H1 (cell line): ENCODE results near the gene CAMTA1. TPM values are rescaled to one million over a fixed set of nuclear protein-coding genes. Genes with fewer than 3 reads are reported as not detected.

Experiments used
- CTCF ChIA-PET: fragments of 300-600 bp; sonication (Branson Sonifier 250); formaldehyde crosslinking; loops from one replicate; lab custom pipeline; 2021; ENCODE audit not compliant: partially characterized antibody; lab: Charles Lee
- POLR2A ChIA-PET: fragments of 300-600 bp; sonication (Branson Sonifier 250); formaldehyde crosslinking; loops from one replicate; lab custom pipeline; 2021; ENCODE audit warnings: inconsistent platforms; ENCODE audit not compliant: partially characterized antibody; lab: Charles Lee
- DNase-seq, 2 experiments: peaks; one replicate each; pipeline versions ENCODE4 v3.0.0 to v3.0.0-alpha.2; 2010 to 2022; ENCODE audit warnings: low spot score in 2 of 2, low read depth in 1 of 2, mixed read lengths in 1 of 2
- FAIRE-seq: peaks from 2 replicates; lab custom pipeline; 2011; peaks lifted over from hg19 to GRCh38; lab: Jason Lieb, UNC
- H2AFZ ChIP-seq: 2 replicates; pipeline ENCODE4 v1.8.1; 2012; ENCODE audit warnings: low read length, inconsistent platforms
- H2AK5ac ChIP-seq: 2 replicates; pipeline ENCODE4 v1.6.1; 2013; ENCODE audit warnings: low read depth, low read length
- H2BK120ac ChIP-seq: replicated peaks from 2 replicates; pipeline ENCODE3; 2013; ENCODE audit warnings: low read depth, low read length, inconsistent platforms
- H2BK12ac ChIP-seq: 2 replicates; pipeline ENCODE4 v1.6.1; 2013; ENCODE audit warnings: low read depth, low read length
- H2BK15ac ChIP-seq: 2 replicates; pipeline ENCODE4 v1.6.1; 2013; ENCODE audit warnings: low read length
- H2BK20ac ChIP-seq: 2 replicates; pipeline ENCODE4 v1.6.1; 2013; ENCODE audit warnings: low read length
- H2BK5ac ChIP-seq: 2 replicates; pipeline ENCODE4 v1.6.1; 2013; ENCODE audit warnings: low read depth, low read length
- H3K14ac ChIP-seq: 2 replicates; pipeline ENCODE4 v1.6.1; 2013; ENCODE audit warnings: inconsistent platforms; ENCODE audit not compliant: insufficient read length
- H3K18ac ChIP-seq: 2 replicates; pipeline ENCODE4 v1.6.1; 2013; ENCODE audit warnings: low read length; ENCODE audit errors: extremely low read depth
- H3K23ac ChIP-seq: 2 replicates; pipeline ENCODE4 v1.6.1; 2013; ENCODE audit warnings: inconsistent platforms; ENCODE audit not compliant: insufficient read length
- H3K23me2 ChIP-seq: 2 replicates; pipeline ENCODE4 v1.6.1; 2013; ENCODE audit warnings: low read depth, low read length
- H3K27ac ChIP-seq: 2 replicates; pipeline ENCODE4 v1.6.1; 2011; ENCODE audit warnings: low read depth, low read length, inconsistent platforms
- H3K27me3 ChIP-seq, 4 experiments: replicated peaks in 1 of 4; 1 replicate in 1 of 4; 2 replicates in 3 of 4; pipeline versions ENCODE4 v1.6.1 to v1.8.1; 2011 to 2013; ENCODE audit warnings: low read length in 3 of 4, mild to moderate bottlenecking in 3 of 4, inconsistent platforms in 2 of 4, mixed read lengths in 2 of 4, moderate library complexity in 1 of 4; ENCODE audit not compliant: control insufficient read depth in 3 of 4, insufficient read depth in 3 of 4; ENCODE audit errors: extremely low read depth in 1 of 4
- H3K36me3 ChIP-seq, 4 experiments: 2 replicates each; pipeline versions ENCODE4 v1.6.1 to v1.8.1; 2011 to 2013; ENCODE audit warnings: mild to moderate bottlenecking in 4 of 4, low read length in 3 of 4, moderate library complexity in 2 of 4, control low read depth in 1 of 4, inconsistent platforms in 1 of 4; ENCODE audit not compliant: insufficient read depth in 4 of 4, control insufficient read depth in 2 of 4
- H3K4ac ChIP-seq: replicated peaks from 2 replicates; pipeline ENCODE3; 2013; ENCODE audit warnings: low read length, low read depth, mixed read lengths, inconsistent platforms; ENCODE audit not compliant: insufficient read length
- H3K4me1 ChIP-seq, 4 experiments: replicated peaks in 1 of 4; 1 replicate in 1 of 4; 2 replicates in 3 of 4; pipeline versions ENCODE4 v1.6.1 to v1.8.1; 2011 to 2013; ENCODE audit warnings: low read length in 3 of 4, inconsistent platforms in 2 of 4, mixed read lengths in 1 of 4; ENCODE audit not compliant: insufficient read depth in 4 of 4, control insufficient read depth in 3 of 4
- H3K4me2 ChIP-seq, 2 experiments: 2 replicates each; pipeline versions ENCODE4 v1.6.1 to v1.8.1; 2011 to 2013; ENCODE audit warnings: low read depth in 2 of 2, low read length in 2 of 2, control low read depth in 1 of 2, inconsistent platforms in 1 of 2, mild to moderate bottlenecking in 1 of 2; ENCODE audit not compliant: insufficient read depth in 1 of 2
- H3K4me3 ChIP-seq, 4 experiments: fragments of 200-600, 300-600 bp in 1 of 4; sonication (generic), shearing (Covaris generic), sonication (Bioruptor Twin) in 1 of 4; 2 replicates each; pipeline versions ENCODE4 v1.5.1 to v1.8.1; 2011 to 2016; ENCODE audit warnings: low read length in 4 of 4, low read depth in 3 of 4, control low read depth in 2 of 4, inconsistent platforms in 2 of 4, mild to moderate bottlenecking in 2 of 4, mixed read lengths in 1 of 4, moderate library complexity in 1 of 4; ENCODE audit not compliant: insufficient read depth in 2 of 4; ENCODE audit errors: extremely low read depth in 1 of 4
- H3K56ac ChIP-seq: replicated peaks from 2 replicates; pipeline ENCODE3; 2013; ENCODE audit warnings: low read depth, mild to moderate bottlenecking, mixed read lengths, low read length, inconsistent platforms; ENCODE audit not compliant: insufficient read length
- H3K79me1 ChIP-seq: 2 replicates; pipeline ENCODE4 v1.6.1; 2013; ENCODE audit warnings: low read depth, low read length, control low read depth
- H3K79me2 ChIP-seq, 2 experiments: 2 replicates each; pipeline versions ENCODE4 v1.6.1 to v1.8.1; 2012 to 2013; ENCODE audit warnings: low read length in 2 of 2, mild to moderate bottlenecking in 2 of 2, inconsistent platforms in 1 of 2; ENCODE audit not compliant: insufficient read depth in 2 of 2, control insufficient read depth in 1 of 2
- H3K9ac ChIP-seq, 4 experiments: replicated peaks in 1 of 4; 1 replicate in 1 of 4; 2 replicates in 3 of 4; pipeline versions ENCODE4 v1.6.1 to v1.8.1; 2011 to 2013; ENCODE audit warnings: low read depth in 3 of 4, low read length in 3 of 4, control low read depth in 2 of 4, mild to moderate bottlenecking in 2 of 4, moderate library complexity in 2 of 4, inconsistent platforms in 1 of 4; ENCODE audit errors: extremely low read depth in 1 of 4
- H3K9me3 ChIP-seq, 2 experiments: 2 replicates each; pipeline versions ENCODE4 v1.6.1 to v1.8.1; 2012 to 2013; ENCODE audit warnings: mild to moderate bottlenecking in 2 of 2, moderate library complexity in 2 of 2, control low read depth in 1 of 2, inconsistent platforms in 1 of 2, low read depth in 1 of 2, low read length in 1 of 2, mixed read lengths in 1 of 2; ENCODE audit not compliant: insufficient read depth in 2 of 2
- H4K20me1 ChIP-seq, 2 experiments: replicated peaks in 1 of 2; 2 replicates each; pipeline versions ENCODE3 to v1.8.1; 2011 to 2013; ENCODE audit warnings: inconsistent platforms in 2 of 2, low read length in 2 of 2, mild to moderate bottlenecking in 1 of 2; ENCODE audit not compliant: insufficient read depth in 2 of 2, control insufficient read depth in 1 of 2
- H4K5ac ChIP-seq: 2 replicates; pipeline ENCODE4 v1.6.1; 2013; ENCODE audit warnings: low read length, low read depth, mixed read lengths, inconsistent platforms; ENCODE audit not compliant: insufficient read length
- H4K8ac ChIP-seq: 2 replicates; pipeline ENCODE4 v1.8.0; 2013; ENCODE audit warnings: mild to moderate bottlenecking, moderate library complexity, low read length, inconsistent platforms; ENCODE audit not compliant: insufficient read depth; ENCODE audit errors: extremely low read depth
- H4K91ac ChIP-seq: replicated peaks from 2 replicates; pipeline ENCODE3; 2013; ENCODE audit warnings: low read length, mixed read lengths, inconsistent platforms; ENCODE audit not compliant: insufficient read length
- ASH2L ChIP-seq: fragments of 200-600, 300-600 bp; sonication (generic); IDR thresholded peaks from one replicate; pipeline ENCODE4 v1.7.1; 2017; ENCODE audit warnings: low read length
- BRCA1 ChIP-seq: IDR thresholded peaks from 2 replicates; pipeline ENCODE4 v1.6.1; 2012; ENCODE audit warnings: low read depth, low read length, improper control_type of control experiment
- CBX8 ChIP-seq: fragments of 300-800, 300-1000 bp; sonication (generic); IDR thresholded peaks from 2 replicates; pipeline ENCODE4 v1.7.1; 2016; ENCODE audit warnings: low read depth, low read length, borderline replicate concordance
- EZH2 ChIP-seq: fragments of 200-600 bp; sonication (generic); IDR thresholded peaks from 2 replicates; pipeline ENCODE4 v1.7.1; 2012; ENCODE audit warnings: low read depth, mild to moderate bottlenecking, moderate library complexity, low read length, inconsistent platforms; ENCODE audit not compliant: severe bottlenecking
- KDM1A ChIP-seq: fragments of 200-600, 300-600 bp; sonication (generic); IDR thresholded peaks from 2 replicates; pipeline ENCODE4 v1.7.1; 2016; ENCODE audit warnings: mild to moderate bottlenecking, low read length, borderline replicate concordance
- MAFK ChIP-seq: IDR thresholded peaks from 2 replicates; pipeline ENCODE4 v1.6.1; 2012; ENCODE audit warnings: low read depth, mild to moderate bottlenecking, improper control_type of control experiment, low read length
- POLR2AphosphoS5 ChIP-seq: IDR thresholded peaks from 2 replicates; pipeline ENCODE4 v1.6.1; 2011; ENCODE audit warnings: low read depth, low read length
- RBBP5 ChIP-seq: IDR thresholded peaks from 2 replicates; pipeline ENCODE4 v1.7.1; 2012; ENCODE audit warnings: low read depth, mild to moderate bottlenecking, inconsistent platforms, low read length, moderate library complexity, borderline replicate concordance
- SRF ChIP-seq: IDR thresholded peaks from 2 replicates; pipeline ENCODE4 v1.6.1; 2011; ENCODE audit warnings: mild to moderate bottlenecking, low read depth, low read length, moderate library complexity
- TBP ChIP-seq: IDR thresholded peaks from 2 replicates; pipeline ENCODE4 v1.6.1; 2011; ENCODE audit warnings: low read depth, low read length, improper control_type of control experiment
- USF2 ChIP-seq: IDR thresholded peaks from 2 replicates; pipeline ENCODE4 v1.6.1; 2011; ENCODE audit warnings: low read length, improper control_type of control experiment
- whole genome bisulfite sequencing, 2 experiments: shearing (Covaris generic) in 1 of 2; methylation state at CpG; one replicate each; pipeline versions ENCODE4 v1.1.6 to v1.1.7; 2013 to 2015; ENCODE audit warnings: low lambda C conversion rate in 2 of 2, mixed read lengths in 2 of 2, inconsistent platforms in 1 of 2, low coverage in 1 of 2, missing lambda C conversion rate in 1 of 2; ENCODE audit not compliant: insufficient replicate concordance in 2 of 2, insufficient coverage in 1 of 2, insufficient read length in 1 of 2; ENCODE audit errors: extremely low coverage in 1 of 2, missing lambda C conversion rate in 1 of 2; 5-methylcytosine and 5-hydroxymethylcytosine counted together
- polyA plus RNA-seq, 7 experiments: library from polyadenylated mRNA; depleted of rRNA in 3 of 7; stranded (reverse) in 5 of 7; unstranded in 2 of 7; fragments of >200 nt in 5 of 7; fragments of 200-250 nt in 2 of 7; gene quantifications; 1 replicate in 5 of 7; 2 replicates in 1 of 7; 4 replicates in 1 of 7; pipeline versions ENCODE4 v1.2.1 to v1.2.3, GENCODE V29; 2011 to 2013; ENCODE audit warnings: missing spikeins in 2 of 7, mixed read lengths in 2 of 7
- total RNA-seq: library from RNA; stranded (reverse); fragmentation: NEBNext Ultra II Directional; extraction: Animal tissue kit (Norgen Biotek cat#: 25700); gene quantifications from 2 replicates; pipeline ENCODE4 v1.2.1, GENCODE V29; 2021
- TF ChIP-seq, protein P1 (sequence below): IDR thresholded peaks from 2 replicates; pipeline ENCODE4 v1.6.1; 2012; ENCODE audit warnings: low read length, inconsistent platforms

CAMTA1 gene
- total and polyA plus RNA-seq, 2 of the 8 experiments (the other 6 are each of a cell fraction or from before 2014, with no cell fraction given): 65.0 to 119 TPM

DNA sequence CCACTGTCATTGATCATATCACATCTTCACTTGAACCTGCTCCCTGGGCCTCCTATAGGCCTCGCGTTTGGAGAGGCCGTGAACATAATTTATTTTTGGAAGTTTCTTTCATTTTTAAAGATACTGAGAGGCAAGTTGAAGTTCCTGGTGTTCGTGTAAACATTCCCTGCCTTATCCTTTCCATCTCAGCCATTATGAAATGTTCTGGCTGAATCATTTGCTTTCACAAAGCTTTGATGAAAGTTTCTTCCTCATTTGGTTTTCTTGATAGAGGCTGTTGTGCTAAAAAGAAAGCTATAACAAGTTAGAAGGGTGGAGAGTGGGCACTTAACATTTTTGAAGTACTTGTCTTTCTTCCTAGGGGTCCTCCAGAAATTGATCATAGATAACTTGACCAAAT, 15.5 kb downstream of the CAMTA1 start:
- whole genome bisulfite sequencing, 2 experiments: 82% methylated on average over 4 of the region's 4 CpGs; no CpG with 5 or more reads in 1 of the 2 experiments
- H4K8ac ChIP-seq: no peak overlapping the region
- FAIRE-seq (no peak), DNase-seq (no peak)
- ChIA-PET CTCF (interaction anchor here (0.7 to 2.3 kb wide), 4 partner anchors 10 to 269 kb away, joined by 4 to 8 read pairs (median 4); no protein-coding TSS in a partner anchor), POLR2A (no interaction called here)
- no peak overlapping the region for H3K56ac ChIP-seq
- peaks cover 0 to 3% (median 1%) of the 10 kb centered on the region in 4 experiments; a peak in 3 of 7 replicates for H3K4me1 ChIP-seq
- H3K36me3 ChIP-seq: no peaks in the 10 kb centered on the region
- no peak overlapping the region for H3K9ac ChIP-seq
- H3K4me2 ChIP-seq: no peak overlapping the region
- H3K79me2 ChIP-seq: peaks cover 8 to 95% of the 10 kb centered on the region in 2 experiments
- H3K23ac ChIP-seq: no peak overlapping the region
- H3K27ac ChIP-seq: no peak overlapping the region
- no peak overlapping the region for H2AK5ac ChIP-seq
- H3K79me1 ChIP-seq: peaks cover 3% of the 10 kb centered on the region; the same call in 1 of the 2 replicates
- H3K4me3 ChIP-seq: no peak overlapping the region
- H3K14ac ChIP-seq: no peak overlapping the region
- H3K23me2 ChIP-seq: no peaks in the 10 kb centered on the region
- H2BK120ac ChIP-seq: no peak overlapping the region
- H3K27me3 ChIP-seq: no peaks in the 10 kb centered on the region
- no peak overlapping the region for H2BK15ac ChIP-seq
- H2BK12ac ChIP-seq: no peak overlapping the region
- H4K20me1 ChIP-seq: peaks cover 13 to 20% of the 10 kb centered on the region in 2 experiments
- no peak overlapping the region for H3K4ac ChIP-seq
- no peaks in the 10 kb centered on the region for H3K9me3 ChIP-seq
- H2BK20ac ChIP-seq: no peak overlapping the region
- H2AFZ ChIP-seq: no peak overlapping the region
- H4K91ac ChIP-seq: no peak overlapping the region
- H2BK5ac ChIP-seq: no peak overlapping the region
- H4K5ac ChIP-seq: no peak overlapping the region
- H3K18ac ChIP-seq: no peak overlapping the region
- TF ChIP-seq USF2: no peak
- TF ChIP-seq MAFK: no peak
- no peak for TF ChIP-seq RBBP5
- TF ChIP-seq, protein P1, sequence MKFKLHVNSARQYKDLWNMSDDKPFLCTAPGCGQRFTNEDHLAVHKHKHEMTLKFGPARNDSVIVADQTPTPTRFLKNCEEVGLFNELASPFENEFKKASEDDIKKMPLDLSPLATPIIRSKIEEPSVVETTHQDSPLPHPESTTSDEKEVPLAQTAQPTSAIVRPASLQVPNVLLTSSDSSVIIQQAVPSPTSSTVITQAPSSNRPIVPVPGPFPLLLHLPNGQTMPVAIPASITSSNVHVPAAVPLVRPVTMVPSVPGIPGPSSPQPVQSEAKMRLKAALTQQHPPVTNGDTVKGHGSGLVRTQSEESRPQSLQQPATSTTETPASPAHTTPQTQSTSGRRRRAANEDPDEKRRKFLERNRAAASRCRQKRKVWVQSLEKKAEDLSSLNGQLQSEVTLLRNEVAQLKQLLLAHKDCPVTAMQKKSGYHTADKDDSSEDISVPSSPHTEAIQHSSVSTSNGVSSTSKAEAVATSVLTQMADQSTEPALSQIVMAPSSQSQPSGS: no peak
- no peak for TF ChIP-seq KDM1A
- TF ChIP-seq CBX8: no peak
- TF ChIP-seq ASH2L: no peak
- no peak for TF ChIP-seq EZH2
- TF ChIP-seq BRCA1: no peak
- TF ChIP-seq POLR2AphosphoS5: no peak
- no peak for TF ChIP-seq SRF
- TF ChIP-seq TBP: no peak
